Kidney (tissue), 14 donors: ENCODE measurements around the gene BPTF. TPM values are rescaled to one million over a fixed set of nuclear protein-coding genes. Genes with fewer than 3 reads are reported as not detected.
"Not testable (repeated sequence)": the region's sequence is repeated elsewhere in the genome, so short reads cannot be mapped to it uniquely, and the experiment has no call there.

Source experiments
- DNase-seq, 5 donors: peaks; one replicate each; pipeline ENCODE4 v3.0.0-alpha.2; 2013 to 2020
- FAIRE-seq: peaks from 2 replicates; lab custom pipeline; 2012; peaks lifted over from hg19 to GRCh38; lab: Jason Lieb, UNC
- H3K27ac ChIP-seq, 2 donors: one replicate each; pipeline ENCODE4 v1.7.0; 2013; ENCODE audit warnings: low read depth in 2 of 2, low read length in 2 of 2, inconsistent platforms in 1 of 2
- H3K27me3 ChIP-seq: one replicate; pipeline ENCODE4 v1.7.1; 2013; ENCODE audit warnings: low read length, inconsistent platforms; ENCODE audit not compliant: control insufficient read depth, insufficient read depth
- H3K36me3 ChIP-seq, 3 donors: one replicate each; pipeline versions ENCODE4 v1.7.0 to v1.7.1; 2013; ENCODE audit warnings: low read length in 3 of 3, control low read depth in 1 of 3, inconsistent platforms in 1 of 3; ENCODE audit not compliant: insufficient read depth in 3 of 3, control insufficient read depth in 2 of 3
- H3K4me1 ChIP-seq, 3 donors: one replicate each; pipeline versions ENCODE4 v1.7.0 to v1.7.1; 2013; ENCODE audit warnings: low read length in 3 of 3, inconsistent platforms in 1 of 3, low read depth in 1 of 3; ENCODE audit not compliant: control insufficient read depth in 2 of 3, insufficient read depth in 2 of 3
- H3K4me3 ChIP-seq, 3 donors: one replicate each; pipeline versions ENCODE4 v1.7.0 to v1.8.1; 2013; ENCODE audit warnings: low read length in 3 of 3, control low read depth in 1 of 3, inconsistent platforms in 1 of 3
- H3K9ac ChIP-seq, 3 donors: one replicate each; pipeline versions ENCODE4 v1.7.0 to v1.7.1; 2013; ENCODE audit warnings: low read length in 3 of 3, control low read depth in 1 of 3, inconsistent platforms in 1 of 3
- H3K9me3 ChIP-seq, 3 donors: one replicate each; pipeline versions ENCODE4 v1.7.0 to v1.7.1; 2013; ENCODE audit warnings: low read length in 3 of 3, control low read depth in 1 of 3, inconsistent platforms in 1 of 3; ENCODE audit not compliant: control insufficient read depth in 2 of 3, insufficient read depth in 1 of 3
- intact Hi-C: fragments of 100-400 bp; cut with DNase I; formaldehyde crosslinking; loops from one replicate; pipeline ENCODE4 v1.11.1; 2022
- polyA plus RNA-seq: library from polyadenylated mRNA; stranded (reverse); fragments of 350-450 nt; fragmentation: Illumina TruSeq; extraction: RNeasy Lipid Tissue Mini Kit (QIAGEN cat#74804); gene quantifications from one replicate; pipeline ENCODE4 v1.2.3, GENCODE V29; 2014; ENCODE audit warnings: low read depth, low replicate concordance; ENCODE audit not compliant: insufficient read depth
- total RNA-seq: library from RNA; stranded (reverse); fragmentation: NEBNext Ultra II Directional; extraction: Animal tissue kit (Norgen Biotek cat#: 25700); gene quantifications from one replicate; pipeline ENCODE4 v1.2.1, GENCODE V29; 2021
- TF ChIP-seq, protein P1 (sequence below): IDR thresholded peaks from 3 replicates; pipeline ENCODE4 v1.5.1; 2012; ENCODE audit warnings: mild to moderate bottlenecking, moderate library complexity, borderline replicate concordance; ENCODE audit not compliant: insufficient read depth; ENCODE audit errors: extremely low read depth
- donor health status: control.
- donor health status: control.
- donor health status: control.
- donor health status: control.
- donor health status: control.
- donor health status: DM: yes; HTN: yes; CAD: no.
- donor health status: Normal renal cell carcinoma (clear cell type).

Gene BPTF
- total and polyA plus RNA-seq, 2 donors from 2014 or later = 14.6 to 103 TPM

DNA sequence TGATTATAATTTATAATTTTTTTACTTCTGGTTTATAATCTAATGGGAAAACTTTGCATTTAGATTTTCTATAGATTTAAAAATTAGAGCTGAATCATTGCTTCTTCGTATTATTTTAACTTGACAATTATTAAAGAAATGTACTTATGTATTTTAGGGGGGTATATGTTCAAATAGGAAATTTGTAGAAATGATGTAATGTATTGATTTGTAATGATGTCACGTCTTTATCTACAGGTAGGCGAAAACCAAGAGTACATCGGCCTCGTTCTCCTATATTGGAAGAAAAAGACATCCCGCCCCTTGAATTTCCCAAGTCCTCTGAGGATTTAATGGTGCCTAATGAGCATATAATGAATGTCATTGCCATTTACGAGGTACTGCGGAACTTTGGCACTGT lies 28.4 kb downstream of the BPTF start:
- intact Hi-C loops = no loop called here

DNA sequence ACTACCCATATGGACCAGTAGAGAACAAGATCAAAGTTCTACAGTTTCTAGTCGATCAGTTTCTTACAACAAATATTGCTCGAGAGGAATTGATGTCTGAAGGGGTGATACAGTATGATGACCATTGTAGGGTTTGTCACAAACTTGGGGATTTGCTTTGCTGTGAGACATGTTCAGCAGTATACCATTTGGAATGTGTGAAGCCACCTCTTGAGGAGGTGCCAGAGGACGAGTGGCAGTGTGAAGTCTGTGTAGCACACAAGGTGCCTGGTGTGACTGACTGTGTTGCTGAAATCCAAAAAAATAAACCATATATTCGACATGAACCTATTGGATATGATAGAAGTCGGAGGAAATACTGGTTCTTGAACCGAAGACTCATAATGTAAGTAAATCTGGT lies 29.1 kb downstream of the BPTF start:
- intact Hi-C loops = no loop called here

More for the DNA sequence above, 28.4 kb downstream of the BPTF start:
- H3K4me3 ChIP-seq = no peak overlapping the region
- no peaks in the 10 kb centered on the region for H3K27me3 ChIP-seq
- TF ChIP-seq, protein P1, sequence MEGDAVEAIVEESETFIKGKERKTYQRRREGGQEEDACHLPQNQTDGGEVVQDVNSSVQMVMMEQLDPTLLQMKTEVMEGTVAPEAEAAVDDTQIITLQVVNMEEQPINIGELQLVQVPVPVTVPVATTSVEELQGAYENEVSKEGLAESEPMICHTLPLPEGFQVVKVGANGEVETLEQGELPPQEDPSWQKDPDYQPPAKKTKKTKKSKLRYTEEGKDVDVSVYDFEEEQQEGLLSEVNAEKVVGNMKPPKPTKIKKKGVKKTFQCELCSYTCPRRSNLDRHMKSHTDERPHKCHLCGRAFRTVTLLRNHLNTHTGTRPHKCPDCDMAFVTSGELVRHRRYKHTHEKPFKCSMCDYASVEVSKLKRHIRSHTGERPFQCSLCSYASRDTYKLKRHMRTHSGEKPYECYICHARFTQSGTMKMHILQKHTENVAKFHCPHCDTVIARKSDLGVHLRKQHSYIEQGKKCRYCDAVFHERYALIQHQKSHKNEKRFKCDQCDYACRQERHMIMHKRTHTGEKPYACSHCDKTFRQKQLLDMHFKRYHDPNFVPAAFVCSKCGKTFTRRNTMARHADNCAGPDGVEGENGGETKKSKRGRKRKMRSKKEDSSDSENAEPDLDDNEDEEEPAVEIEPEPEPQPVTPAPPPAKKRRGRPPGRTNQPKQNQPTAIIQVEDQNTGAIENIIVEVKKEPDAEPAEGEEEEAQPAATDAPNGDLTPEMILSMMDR = no peak
- FAIRE-seq = no peak
- H3K27ac ChIP-seq = no peak overlapping the region
- H3K36me3 ChIP-seq = peaks cover 0 to 11% (median 10%) of the 10 kb centered on the region in 3 donors
- DNase-seq = no peak
- H3K4me1 ChIP-seq = peaks cover 0 to 2% (median 0%) of the 10 kb centered on the region in 3 donors
- H3K9me3 ChIP-seq = no peaks in the 10 kb centered on the region
- H3K9ac ChIP-seq = no peak overlapping the region

DNA sequence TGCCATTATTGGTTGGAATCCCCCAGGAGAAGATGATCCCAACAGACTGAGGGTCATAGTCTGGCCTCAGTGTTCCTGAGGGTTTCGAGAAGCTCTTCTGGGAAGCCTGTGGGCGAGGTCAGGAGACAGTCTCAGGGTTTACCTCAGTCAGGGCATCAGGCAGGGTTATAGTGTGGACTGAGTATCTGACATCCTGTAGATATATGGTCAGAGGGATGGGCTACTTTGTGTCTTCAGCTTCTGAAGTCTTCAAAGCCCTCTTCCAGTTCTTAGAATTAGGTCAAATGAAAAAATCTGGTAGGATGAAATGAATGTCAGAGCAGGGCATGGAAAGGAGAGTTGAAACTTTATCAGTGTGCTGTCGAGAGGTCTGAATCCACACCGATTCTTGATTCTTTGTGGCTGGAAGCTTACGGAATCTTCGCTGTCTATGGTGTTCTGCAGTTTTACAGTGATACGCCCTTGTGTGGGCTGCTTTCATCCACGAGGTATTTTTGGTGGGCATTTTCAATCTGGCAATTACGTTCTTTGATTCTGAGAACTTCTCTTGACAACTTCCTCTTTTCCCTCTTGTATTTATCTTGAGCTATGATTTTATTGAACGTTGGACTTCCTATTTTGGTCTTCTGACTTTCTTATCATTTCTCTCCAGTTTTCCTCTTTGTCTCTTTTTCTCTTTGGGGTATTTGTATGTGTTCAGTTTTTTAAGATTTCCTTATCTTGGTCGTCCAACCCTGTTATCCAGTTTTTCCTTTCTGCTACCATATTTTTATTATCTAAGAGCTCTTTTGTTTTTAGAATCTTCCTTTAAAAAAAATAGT lies 30.4 kb downstream of the BPTF start:
- intact Hi-C loops = no loop called here
- Histone ChIP-seq H3K9ac (no peak overlapping the region), H3K27me3 (no peaks in the 10 kb centered on the region), H3K4me1 (peaks cover 0 to 5% (median 2%) of the 10 kb centered on the region in 3 donors), H3K36me3 (peaks cover 0 to 11% (median 10%) of the 10 kb centered on the region in 3 donors), H3K9me3 (no peaks in the 10 kb centered on the region), H3K4me3 (no peak overlapping the region), H3K27ac (no peak overlapping the region)
- TF ChIP-seq, protein P1 = no peak
- FAIRE-seq (no peak), DNase-seq (no peak)

More for the DNA sequence above, 29.1 kb downstream of the BPTF start:
- peaks cover 0 to 2% (median under 1%) of the 10 kb centered on the region in 3 donors for H3K4me1 ChIP-seq
- no peak overlapping the region for H3K27ac ChIP-seq
- no peak overlapping the region for H3K9ac ChIP-seq
- H3K36me3 ChIP-seq = peaks cover 0 to 11% (median 10%) of the 10 kb centered on the region in 3 donors
- FAIRE-seq (no peak), DNase-seq (no peak)
- H3K4me3 ChIP-seq = no peak overlapping the region
- TF ChIP-seq, protein P1 = no peak
- no peaks in the 10 kb centered on the region for H3K9me3 ChIP-seq
- H3K27me3 ChIP-seq = no peaks in the 10 kb centered on the region

DNA sequence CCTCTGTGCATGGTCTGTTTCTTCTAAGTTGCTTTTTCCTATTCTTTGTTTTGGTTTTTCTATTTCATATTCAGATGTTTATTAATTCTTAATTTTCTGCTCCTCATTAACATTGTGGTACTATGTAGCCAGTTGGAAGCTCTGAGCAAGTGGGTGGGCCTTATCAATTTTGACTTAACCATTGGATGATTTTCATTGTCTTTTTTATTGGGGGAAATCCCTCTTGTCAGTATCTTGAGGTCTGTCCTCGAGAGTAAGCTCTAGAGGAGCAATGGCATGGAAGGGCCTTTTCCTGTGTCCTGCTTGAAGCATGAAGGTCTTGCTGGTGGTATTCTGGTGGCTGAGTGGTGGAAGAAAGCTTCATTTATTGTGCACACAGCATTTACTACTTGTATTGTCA lies 31.1 kb downstream of the BPTF start:
- H3K4me3 ChIP-seq, intact Hi-C loops, H3K9ac ChIP-seq, DNase-seq, H3K4me1 ChIP-seq, FAIRE-seq, H3K27ac ChIP-seq, H3K27me3 ChIP-seq, H3K9me3 ChIP-seq: not testable (repeated sequence)
- H3K36me3 ChIP-seq = peaks cover 0 to 11% (median 10%) of the 10 kb centered on the region in 3 donors
